Ectodermal cell (in vitro differentiated cells): ENCODE results near the gene ZNF507.
"Not testable (repeated sequence)": the region's sequence is repeated elsewhere in the genome, so short reads cannot be mapped to it uniquely, and the experiment has no call there.

Experiments
- H3K27ac ChIP-seq: 2 replicates; pipeline ENCODE4 v1.7.0; 2013; ENCODE audit warnings: mild to moderate bottlenecking, low read depth, low read length; ENCODE audit not compliant: insufficient read depth, poor library complexity, severe bottlenecking
- H3K27me3 ChIP-seq: 2 replicates; pipeline ENCODE4 v1.7.0; 2013; ENCODE audit warnings: mild to moderate bottlenecking, low read length; ENCODE audit not compliant: insufficient read depth, control insufficient read depth, poor library complexity, severe bottlenecking
- H3K36me3 ChIP-seq: one replicate; pipeline ENCODE4 v1.7.0; 2013; ENCODE audit warnings: low read length; ENCODE audit not compliant: control insufficient read depth, insufficient read depth
- H3K4me1 ChIP-seq: one replicate; pipeline ENCODE4 v1.7.0; 2013; ENCODE audit warnings: low read length; ENCODE audit not compliant: control insufficient read depth, insufficient read depth
- H3K4me3 ChIP-seq: 2 replicates; pipeline ENCODE4 v1.7.0; 2013; ENCODE audit warnings: low read depth, low read length, control low read depth; ENCODE audit not compliant: insufficient read depth
- H3K9me3 ChIP-seq: 2 replicates; pipeline ENCODE4 v1.7.0; 2013; ENCODE audit warnings: mild to moderate bottlenecking, low read length, moderate library complexity; ENCODE audit not compliant: control insufficient read depth
- WGBS, 2 experiments: methylation state at CpG; one replicate each; pipeline ENCODE4 v1.1.7; 2013; ENCODE audit warnings: missing lambda C conversion rate in 2 of 2; 5-methylcytosine and 5-hydroxymethylcytosine counted together

Gene ZNF507

DNA sequence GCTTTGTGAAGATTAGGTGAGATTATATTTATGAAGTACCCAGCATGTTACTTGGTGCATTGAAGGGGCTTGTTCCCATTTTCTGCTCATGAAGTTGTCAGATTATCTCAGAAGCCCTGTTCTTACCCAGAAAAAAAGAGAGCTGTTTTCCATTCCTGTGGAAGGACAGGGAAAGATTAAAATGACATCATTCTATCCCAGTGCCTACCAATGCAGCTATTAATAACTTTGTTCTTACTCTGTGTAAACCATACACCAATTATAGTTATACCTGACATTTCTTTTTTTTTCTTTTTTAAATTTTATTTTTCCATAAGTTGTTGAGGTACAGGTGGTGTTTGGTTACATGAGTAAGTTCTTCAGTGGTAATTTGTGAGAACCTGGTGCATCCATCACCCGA is 18.6 kb downstream of the ZNF507 start:
- WGBS, 2 experiments = 87 to 94% methylated on average over 1 of the region's 1 CpG
- no peaks in the 10 kb centered on the region for H3K9me3 ChIP-seq
- peaks cover 15% of the 10 kb centered on the region for H3K36me3 ChIP-seq
- no peaks in the 10 kb centered on the region for H3K4me1 ChIP-seq
- H3K4me3 ChIP-seq = no peak overlapping the region
- no peaks in the 10 kb centered on the region for H3K27me3 ChIP-seq
- no peak overlapping the region for H3K27ac ChIP-seq

- Histone ChIP-seq H3K9me3 (no peaks in the 10 kb centered on the region), H3K36me3 (peaks cover under 1% of the 10 kb centered on the region), H3K4me1 (no peaks in the 10 kb centered on the region), H3K27ac (no peak overlapping the region), H3K27me3 (no peaks in the 10 kb centered on the region), H3K4me3 (no peak overlapping the region)
- WGBS, 2 experiments = 76 to 78% methylated on average over 6 of the region's 6 CpGs
Measured at GRCh38 chr19:32367063-32367462, 21.7 kb downstream of the ZNF507 start.

- H3K27me3 ChIP-seq = no peaks in the 10 kb centered on the region
- peaks cover 10% of the 10 kb centered on the region for H3K36me3 ChIP-seq
- 97 to 98% methylated on average over 3 of the region's 3 CpGs for WGBS, 2 experiments
- no peak overlapping the region for H3K27ac ChIP-seq
- H3K4me3 ChIP-seq = no peak overlapping the region
- H3K9me3 ChIP-seq = no peaks in the 10 kb centered on the region
- no peaks in the 10 kb centered on the region for H3K4me1 ChIP-seq
Measured at GRCh38 chr19:32367948-32368536, 22.6 kb downstream of the ZNF507 start.

GRCh38 chr19:32368787-32369186 is 23.4 kb downstream of the ZNF507 start:
- WGBS, 2 experiments = 83 to 95% methylated on average over 2 of the region's 2 CpGs
- H3K9me3 ChIP-seq = no peaks in the 10 kb centered on the region
- H3K4me1 ChIP-seq = no peaks in the 10 kb centered on the region
- no peak overlapping the region for H3K4me3 ChIP-seq
- peaks cover 16% of the 10 kb centered on the region for H3K36me3 ChIP-seq
- H3K27me3 ChIP-seq = no peaks in the 10 kb centered on the region
- no peak overlapping the region for H3K27ac ChIP-seq

DNA sequence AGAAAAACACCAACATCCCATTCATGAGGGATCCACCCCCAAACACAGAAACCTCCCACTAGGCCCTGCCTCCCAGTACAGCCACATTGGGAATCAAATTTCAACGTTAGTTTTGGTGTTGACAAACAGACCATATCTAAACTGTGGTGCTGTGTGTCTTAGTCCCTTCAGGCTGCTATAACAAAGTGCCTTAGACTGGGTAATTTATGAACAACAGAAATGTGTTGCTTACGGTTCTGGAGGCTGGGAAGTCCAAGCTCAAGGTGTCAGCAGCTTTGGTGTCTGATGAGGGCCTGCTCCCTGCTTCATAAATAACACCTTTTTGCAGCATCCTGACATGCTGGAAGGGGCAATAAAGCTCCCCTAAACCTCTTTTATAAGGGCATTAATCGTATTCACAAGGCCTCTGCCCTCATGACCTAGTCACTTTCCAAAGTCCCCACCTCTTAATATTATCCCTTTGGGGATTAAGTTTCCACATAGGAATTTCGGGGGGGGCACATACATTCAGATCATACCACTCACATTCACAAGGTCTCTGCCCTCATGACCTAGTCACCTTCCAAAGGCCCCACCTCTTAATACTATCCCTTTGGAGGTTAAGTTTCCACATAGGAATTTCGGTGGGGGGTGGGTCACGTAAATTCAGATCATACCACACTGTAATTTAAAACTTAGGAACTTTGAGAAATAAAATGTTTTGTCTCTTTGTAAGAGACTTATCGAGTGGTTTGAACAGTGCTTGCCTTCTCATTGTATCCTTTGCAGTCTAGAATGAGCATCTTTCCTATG is 27.5 kb downstream of the ZNF507 start:
- Histone ChIP-seq H3K4me1 (no peaks in the 10 kb centered on the region), H3K27me3 (no peaks in the 10 kb centered on the region), H3K9me3 (no peaks in the 10 kb centered on the region), H3K27ac (no peak overlapping the region), H3K36me3 (peaks cover 24% of the 10 kb centered on the region), H3K4me3 (no peak overlapping the region)
- 95% methylated on average over 5 to 7 of the region's 7 CpGs for WGBS, 2 experiments

DNA sequence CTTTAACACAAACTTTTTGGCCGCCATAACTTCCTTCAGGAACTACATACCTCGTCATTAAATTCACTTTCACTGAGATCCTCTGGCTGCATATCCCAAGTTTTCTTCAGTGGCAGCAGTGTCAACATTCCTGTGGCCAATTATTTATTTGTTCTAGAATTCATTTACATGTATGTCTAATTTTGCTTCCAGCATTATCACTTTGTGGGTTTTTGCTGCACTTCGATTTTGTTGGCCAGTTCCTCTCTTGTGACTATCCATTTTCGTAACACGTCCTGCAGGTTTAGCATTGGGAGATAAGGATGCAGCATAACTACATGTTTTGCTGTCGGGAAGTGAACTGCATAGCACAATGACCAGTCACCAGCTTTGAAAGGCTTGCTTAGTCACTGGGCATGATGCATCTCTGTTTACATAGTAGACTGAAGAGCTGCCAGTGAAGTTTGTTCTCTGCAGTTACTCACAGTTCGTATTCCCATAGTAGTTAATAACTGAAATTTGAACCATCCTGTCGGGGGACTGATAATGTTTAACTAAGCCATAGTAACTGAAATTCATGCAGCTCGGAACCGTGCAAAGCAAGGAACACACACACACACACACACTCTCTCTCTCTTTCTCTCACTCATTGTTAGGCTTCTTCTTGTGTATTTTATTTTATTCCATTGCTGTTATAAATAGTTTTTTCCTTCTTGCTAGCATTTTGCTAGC is 28.3 kb downstream of the ZNF507 start:
- no peak overlapping the region for H3K4me3 ChIP-seq
- no peaks in the 10 kb centered on the region for H3K27me3 ChIP-seq
- H3K27ac ChIP-seq = no peak overlapping the region
- H3K4me1 ChIP-seq = no peaks in the 10 kb centered on the region
- no peaks in the 10 kb centered on the region for H3K9me3 ChIP-seq
- 90 to 93% methylated on average over 10 of the region's 10 CpGs for WGBS, 2 experiments
- peaks cover 24% of the 10 kb centered on the region for H3K36me3 ChIP-seq

GRCh38 chr19:32374362-32374761 is 29.0 kb downstream of the ZNF507 start:
- peaks cover 24% of the 10 kb centered on the region for H3K36me3 ChIP-seq
- H3K4me1 ChIP-seq, H3K9me3 ChIP-seq, H3K27me3 ChIP-seq, H3K4me3 ChIP-seq, H3K27ac ChIP-seq: not testable (repeated sequence)
- WGBS, 2 experiments = 91 to 98% methylated on average over 3 of the region's 3 CpGs

GRCh38 chr19:32377088-32377487 is 31.7 kb downstream of the ZNF507 start:
- H3K27me3 ChIP-seq, H3K4me1 ChIP-seq, H3K4me3 ChIP-seq, H3K9me3 ChIP-seq, H3K27ac ChIP-seq: not testable (repeated sequence)
- H3K36me3 ChIP-seq = peaks cover 29% of the 10 kb centered on the region
- WGBS, 2 experiments = 92 to 94% methylated on average over 9 of the region's 9 CpGs

GRCh38 chr19:32380269-32380668 is 34.9 kb downstream of the ZNF507 start:
- Histone ChIP-seq H3K27me3 (no peaks in the 10 kb centered on the region), H3K36me3 (peaks cover 18% of the 10 kb centered on the region), H3K4me1 (no peaks in the 10 kb centered on the region), H3K4me3 (no peak overlapping the region), H3K9me3 (no peaks in the 10 kb centered on the region), H3K27ac (no peak overlapping the region)
- 96% methylated on average over 3 of the region's 3 CpGs for WGBS, 2 experiments

DNA sequence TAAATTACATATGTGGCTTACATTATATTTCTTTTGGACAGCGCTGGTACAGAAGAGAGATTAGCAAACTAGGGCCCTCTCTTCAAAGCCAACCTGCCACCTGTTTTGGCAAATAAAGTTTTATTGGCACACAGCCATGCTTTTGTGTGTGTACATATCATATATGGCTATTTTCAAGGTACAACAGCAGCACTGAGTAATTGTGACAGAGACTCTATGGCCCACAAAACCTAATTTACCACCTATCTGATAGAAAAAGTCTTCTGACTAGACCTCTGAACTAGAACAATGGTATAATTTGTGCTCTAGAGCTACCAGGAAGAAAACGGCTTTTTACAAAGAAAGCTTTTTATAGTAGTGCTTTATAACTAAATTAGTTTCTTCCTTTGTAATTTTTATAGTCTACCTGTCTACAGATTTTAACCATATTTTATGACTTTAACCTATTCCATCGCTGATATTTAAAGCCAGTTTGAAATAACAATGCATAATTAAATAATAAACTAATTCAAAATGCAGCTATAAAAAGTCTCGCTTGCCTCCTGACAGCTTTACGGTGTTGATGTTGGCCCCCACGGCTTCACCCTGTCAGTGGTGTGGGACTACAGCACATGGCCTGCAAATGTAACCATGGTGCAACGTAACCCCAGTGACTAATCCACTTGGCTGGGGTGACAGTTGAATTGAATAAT is 42.4 kb downstream of the ZNF507 start:
- H3K9me3 ChIP-seq = no peaks in the 10 kb centered on the region
- no peaks in the 10 kb centered on the region for H3K4me1 ChIP-seq
- WGBS, 2 experiments = 95 to 97% methylated on average over 5 to 6 of the region's 7 CpGs
- peaks cover 5% of the 10 kb centered on the region for H3K36me3 ChIP-seq
- H3K4me3 ChIP-seq = no peak overlapping the region
- H3K27ac ChIP-seq = peak overlapping the region; percentile 13
- H3K27me3 ChIP-seq = no peaks in the 10 kb centered on the region
